Neuronal stem cell (in vitro differentiated cells): ENCODE data around the gene REV1.

Source experiments
- DNase-seq: peaks from one replicate; pipeline ENCODE4 v3.0.0-alpha.2; 2013; ENCODE audit warnings: low spot score
- H2AFZ ChIP-seq: one replicate; pipeline ENCODE4 v1.6.1; 2013; ENCODE audit warnings: mild to moderate bottlenecking, low read length, inconsistent platforms
- H2AK5ac ChIP-seq: 2 replicates; pipeline ENCODE4 v1.6.1; 2013; ENCODE audit warnings: low read depth, mild to moderate bottlenecking, inconsistent platforms, low read length, moderate library complexity, mixed read lengths
- H2BK120ac ChIP-seq: 2 replicates; pipeline ENCODE4 v1.6.1; 2013; ENCODE audit warnings: low read depth, mild to moderate bottlenecking, inconsistent platforms, low read length, moderate library complexity, mixed read lengths
- H2BK12ac ChIP-seq: one replicate; pipeline ENCODE4 v1.6.1; 2013; ENCODE audit warnings: low read length, inconsistent platforms
- H2BK15ac ChIP-seq: 2 replicates; pipeline ENCODE4 v1.6.1; 2013; ENCODE audit warnings: mild to moderate bottlenecking, low read length, inconsistent platforms, mixed read lengths
- H2BK5ac ChIP-seq: one replicate; pipeline ENCODE4 v1.6.1; 2013; ENCODE audit warnings: inconsistent platforms, mild to moderate bottlenecking, low read length, moderate library complexity
- H3K14ac ChIP-seq: one replicate; pipeline ENCODE4 v1.6.1; 2013; ENCODE audit warnings: low read length, inconsistent platforms
- H3K18ac ChIP-seq: 2 replicates; pipeline ENCODE4 v1.6.1; 2013; ENCODE audit warnings: low read length, inconsistent platforms
- H3K23ac ChIP-seq: 2 replicates; pipeline ENCODE4 v1.6.1; 2013; ENCODE audit warnings: low read depth, mild to moderate bottlenecking, mixed read lengths, low read length, inconsistent platforms; ENCODE audit not compliant: poor library complexity
- H3K27ac ChIP-seq: replicated peaks from 3 replicates; pipeline ENCODE4 v1.5.1; 2013; ENCODE audit warnings: low read length, inconsistent platforms
- H3K27me3 ChIP-seq, 3 experiments: 2 replicates each; pipeline ENCODE4 v1.6.1; 2013; ENCODE audit warnings: low read length in 3 of 3, mild to moderate bottlenecking in 2 of 3, inconsistent platforms in 1 of 3, low read depth in 1 of 3, mixed read lengths in 1 of 3, moderate library complexity in 1 of 3; ENCODE audit not compliant: control insufficient read depth in 3 of 3, insufficient read depth in 3 of 3
- H3K36me3 ChIP-seq, 2 donors: replicated peaks in 1 of 2; 2 replicates each; pipeline ENCODE4 v1.6.1; 2013; ENCODE audit warnings: low read length in 2 of 2; ENCODE audit not compliant: control insufficient read depth in 2 of 2, insufficient read depth in 2 of 2
- H3K4ac ChIP-seq: 2 replicates; pipeline ENCODE4 v1.6.1; 2013; ENCODE audit warnings: inconsistent platforms, mild to moderate bottlenecking, low read length, moderate library complexity
- H3K4me1 ChIP-seq, 2 donors: 1 replicate in 1 of 2; 2 replicates in 1 of 2; pipeline ENCODE4 v1.6.1; 2013; ENCODE audit warnings: low read length in 2 of 2, low read depth in 1 of 2; ENCODE audit not compliant: control insufficient read depth in 2 of 2, insufficient read depth in 1 of 2
- H3K4me2 ChIP-seq: one replicate; pipeline ENCODE4 v1.6.1; 2013; ENCODE audit warnings: mild to moderate bottlenecking, low read length, inconsistent platforms; ENCODE audit not compliant: insufficient read depth, poor library complexity, severe bottlenecking
- H3K4me3 ChIP-seq, 2 donors: 2 replicates each; pipeline ENCODE4 v1.5.1; 2013; ENCODE audit warnings: low read length in 2 of 2, mild to moderate bottlenecking in 2 of 2, inconsistent platforms in 1 of 2, moderate library complexity in 1 of 2
- H3K79me1 ChIP-seq: one replicate; pipeline ENCODE4 v1.6.1; 2013; ENCODE audit warnings: low read depth, mild to moderate bottlenecking, inconsistent platforms, low read length, moderate library complexity
- H3K9ac ChIP-seq: one replicate; pipeline ENCODE4 v1.6.1; 2013; ENCODE audit warnings: mild to moderate bottlenecking, low read depth, low read length, inconsistent platforms; ENCODE audit not compliant: poor library complexity
- H3K9me3 ChIP-seq, 2 donors: replicated peaks in 1 of 2; 2 replicates each; pipeline versions ENCODE3 to v1.6.1; 2013; ENCODE audit warnings: low read length in 2 of 2, mild to moderate bottlenecking in 2 of 2, inconsistent platforms in 1 of 2, low read depth in 1 of 2, mixed read lengths in 1 of 2, moderate library complexity in 1 of 2; ENCODE audit not compliant: control insufficient read depth in 2 of 2, insufficient read depth in 1 of 2
- H4K8ac ChIP-seq: one replicate; pipeline ENCODE4 v1.6.1; 2013; ENCODE audit warnings: low read depth, mild to moderate bottlenecking, inconsistent platforms, low read length, moderate library complexity
- H4K91ac ChIP-seq: one replicate; pipeline ENCODE4 v1.6.1; 2013; ENCODE audit warnings: low read length, low read depth, mild to moderate bottlenecking, inconsistent platforms; ENCODE audit not compliant: poor library complexity
- WGBS, 2 donors: extraction: QIAGEN DNeasy Blood & Tissue Kit; methylation state at CpG; one replicate each; pipeline ENCODE4 v1.1.7; 2013; ENCODE audit warnings: missing lambda C conversion rate in 2 of 2, mixed read lengths in 1 of 2; ENCODE audit not compliant: insufficient read length in 2 of 2, insufficient replicate concordance in 1 of 2; ENCODE audit errors: extremely low coverage in 2 of 2; 5-methylcytosine and 5-hydroxymethylcytosine counted together

The REV1 gene

GRCh38 chr2:99389946-99390345 lies 99.9 kb downstream of the REV1 start:
- H2BK120ac ChIP-seq, result no peak overlapping the region
- no peak overlapping the region for H2BK12ac ChIP-seq
- H3K14ac ChIP-seq, result no peak overlapping the region
- no peak overlapping the region for H4K91ac ChIP-seq
- no peak overlapping the region for H3K4ac ChIP-seq
- H3K36me3 ChIP-seq, result peaks cover 13 to 79% of the 10 kb centered on the region in 2 donors
- H2BK15ac ChIP-seq, result no peak overlapping the region
- H2AFZ ChIP-seq, result no peak overlapping the region
- WGBS, 2 donors, result no CpG with 5 or more reads among the region's 3 CpGs
- no peak overlapping the region for H4K8ac ChIP-seq
- no peak overlapping the region for H2BK5ac ChIP-seq
- H3K27me3 ChIP-seq, result no peaks in the 10 kb centered on the region
- H3K18ac ChIP-seq, result no peak overlapping the region
- no peak for DNase-seq
- no peaks in the 10 kb centered on the region for H3K79me1 ChIP-seq
- H3K27ac ChIP-seq, result no peak overlapping the region
- H3K9me3 ChIP-seq, result no peaks in the 10 kb centered on the region
- no peak overlapping the region for H3K23ac ChIP-seq
- no peak overlapping the region for H3K4me3 ChIP-seq
- no peak overlapping the region for H3K4me2 ChIP-seq
- H3K4me1 ChIP-seq, result no peaks in the 10 kb centered on the region
- no peak overlapping the region for H3K9ac ChIP-seq
- no peak overlapping the region for H2AK5ac ChIP-seq

- Histone ChIP-seq H3K18ac (no peak overlapping the region), H3K36me3 (peaks cover 11 to 79% of the 10 kb centered on the region in 2 donors), H3K9me3 (no peaks in the 10 kb centered on the region), H2AK5ac (no peak overlapping the region), H2BK15ac (no peak overlapping the region), H3K27ac (no peak overlapping the region), H3K27me3 (no peaks in the 10 kb centered on the region), H3K4ac (no peak overlapping the region), H3K4me1 (no peaks in the 10 kb centered on the region), H2BK5ac (no peak overlapping the region), H2BK120ac (no peak overlapping the region), H3K4me3 (no peak overlapping the region), H2AFZ (no peak overlapping the region), H4K8ac (no peak overlapping the region), H3K4me2 (no peak overlapping the region), H3K14ac (no peak overlapping the region), H3K9ac (no peak overlapping the region), H2BK12ac (no peak overlapping the region), H3K79me1 (no peaks in the 10 kb centered on the region), H4K91ac (no peak overlapping the region), H3K23ac (no peak overlapping the region)
- no peak for DNase-seq
- no CpG with 5 or more reads among the region's 2 CpGs for WGBS, 2 donors
These were observed 100.4 kb downstream of the REV1 start for GRCh38 chr2:99389371-99389770.

DNA sequence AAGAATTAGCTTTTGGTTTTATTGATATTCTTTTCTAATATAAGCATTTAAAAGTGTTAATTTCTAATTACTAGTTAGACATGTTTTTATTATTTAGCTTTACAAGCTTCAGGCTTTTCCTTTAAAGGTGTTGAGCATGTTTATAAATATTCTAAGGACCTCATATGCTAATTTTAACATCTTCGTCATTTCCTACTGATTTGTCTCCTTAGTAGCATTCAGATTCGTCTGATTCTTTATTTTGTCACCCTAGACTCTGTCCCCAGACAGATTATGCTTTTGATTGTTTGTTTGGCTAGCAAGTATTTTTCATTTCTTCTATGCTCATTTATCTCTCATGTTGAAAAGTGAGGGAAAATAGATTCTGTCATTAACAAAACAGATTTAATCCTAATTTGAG lies 100.9 kb downstream of the REV1 start:
- H4K91ac ChIP-seq, result no peak overlapping the region
- H3K27ac ChIP-seq, result no peak overlapping the region
- no peak overlapping the region for H3K4me2 ChIP-seq
- no peak overlapping the region for H3K14ac ChIP-seq
- H2AK5ac ChIP-seq, result no peak overlapping the region
- H3K23ac ChIP-seq, result no peak overlapping the region
- H4K8ac ChIP-seq, result no peak overlapping the region
- no peak overlapping the region for H2BK12ac ChIP-seq
- no peak overlapping the region for H3K18ac ChIP-seq
- H3K4ac ChIP-seq, result no peak overlapping the region
- no peaks in the 10 kb centered on the region for H3K79me1 ChIP-seq
- no peak for DNase-seq
- H3K9ac ChIP-seq, result no peak overlapping the region
- H3K4me3 ChIP-seq, result no peak overlapping the region
- no peaks in the 10 kb centered on the region for H3K9me3 ChIP-seq
- no peak overlapping the region for H2BK5ac ChIP-seq
- no peak overlapping the region for H2AFZ ChIP-seq
- no peaks in the 10 kb centered on the region for H3K27me3 ChIP-seq
- H2BK120ac ChIP-seq, result no peak overlapping the region
- no peak overlapping the region for H2BK15ac ChIP-seq
- H3K36me3 ChIP-seq, result peaks cover 9 to 78% of the 10 kb centered on the region in 2 donors
- H3K4me1 ChIP-seq, result no peaks in the 10 kb centered on the region
- WGBS, 2 donors, result no CpG with 5 or more reads among the region's 2 CpGs

DNA sequence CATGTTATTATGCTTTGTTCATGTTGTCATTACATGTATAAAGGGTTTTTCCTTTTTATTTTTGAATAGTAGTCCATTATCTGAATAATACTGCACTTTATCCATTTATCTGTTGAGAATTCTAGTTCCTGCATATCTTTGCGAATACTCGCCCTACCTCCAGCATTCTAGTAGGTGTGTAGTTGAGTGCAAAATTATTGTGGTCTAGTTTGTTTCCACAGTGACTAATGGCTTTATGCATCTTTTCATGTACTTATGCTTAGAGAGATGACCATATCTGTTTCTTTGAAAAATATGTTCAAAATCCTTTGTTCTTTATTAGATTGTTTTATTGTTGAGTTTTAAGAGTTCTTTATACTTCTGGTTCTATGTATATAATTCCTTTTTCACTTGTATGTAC lies 103.8 kb downstream of the REV1 start:
- Histone ChIP-seq H3K9me3 (peaks cover 0 to 23% of the 10 kb centered on the region in 2 donors), H2BK15ac (no peak overlapping the region), H2AK5ac (no peak overlapping the region), H3K36me3 (peaks cover 7 to 77% of the 10 kb centered on the region in 2 donors), H2AFZ (no peak overlapping the region), H3K79me1 (no peaks in the 10 kb centered on the region), H3K18ac (no peak overlapping the region), H3K4me3 (no peak overlapping the region), H3K9ac (no peak overlapping the region), H3K4me2 (no peak overlapping the region), H3K14ac (no peak overlapping the region), H3K27ac (no peak overlapping the region), H4K91ac (no peak overlapping the region), H3K4me1 (no peaks in the 10 kb centered on the region), H3K27me3 (no peaks in the 10 kb centered on the region), H2BK5ac (no peak overlapping the region), H2BK12ac (no peak overlapping the region), H3K23ac (no peak overlapping the region), H4K8ac (no peak overlapping the region), H2BK120ac (no peak overlapping the region), H3K4ac (no peak overlapping the region)
- no peak for DNase-seq
- no CpG with 5 or more reads among the region's 2 CpGs for WGBS, 2 donors
